ENCODE results near the gene ATAD1.
A peak's percentile ranks its signal among the peaks of the same experiment; 100 is the strongest.

The ATAD1 gene

GRCh38 chr10:87724789-87725188 lies 93.2 kb downstream of the ATAD1 start:
- no peak overlapping the region for H3K4me3 ChIP-seq (ENCODE audit: low read depth, low read length)
- no peak for TF ChIP-seq CTCF (IDR thresholded peaks at IDR 0.05; ENCODE audit: insufficient read depth, low read depth, low read length, missing control alignments)
- DNase-seq (ENCODE audit: low read depth) = no peak

- no peak for TF ChIP-seq CTCF (IDR thresholded peaks at IDR 0.05; ENCODE audit: insufficient read depth, low read depth, low read length, missing control alignments)
- no peak overlapping the region for H3K4me3 ChIP-seq (ENCODE audit: low read depth, low read length)
- no peak for DNase-seq (ENCODE audit: low read depth)
These were observed 94.5 kb downstream of the ATAD1 start for GRCh38 chr10:87723500-87723899.

- H3K4me3 ChIP-seq (ENCODE audit: low read depth, low read length) = no peak overlapping the region
- peak; percentile 16 for DNase-seq (ENCODE audit: low read depth)
- TF ChIP-seq CTCF (IDR thresholded peaks at IDR 0.05; ENCODE audit: insufficient read depth, low read depth, low read length, missing control alignments) = no peak
These were observed 95.3 kb downstream of the ATAD1 start for GRCh38 chr10:87722716-87723115.

- H3K4me3 ChIP-seq (ENCODE audit: low read depth, low read length) = no peak overlapping the region
- TF ChIP-seq CTCF (IDR thresholded peaks at IDR 0.05; ENCODE audit: insufficient read depth, low read depth, low read length, missing control alignments) = no peak
- no peak for DNase-seq (ENCODE audit: low read depth)
These were observed 96.2 kb downstream of the ATAD1 start for GRCh38 chr10:87721781-87722180.

GRCh38 chr10:87720665-87721064 lies 97.4 kb downstream of the ATAD1 start:
- DNase-seq (ENCODE audit: low read depth) = no peak
- no peak for TF ChIP-seq CTCF (IDR thresholded peaks at IDR 0.05; ENCODE audit: insufficient read depth, low read depth, low read length, missing control alignments)
- H3K4me3 ChIP-seq (ENCODE audit: low read depth, low read length) = no peak overlapping the region

GRCh38 chr10:87716348-87716670 lies 101.7 kb downstream of the ATAD1 start:
- DNase-seq (ENCODE audit: low read depth) = no peak
- no peak for TF ChIP-seq CTCF (IDR thresholded peaks at IDR 0.05; ENCODE audit: insufficient read depth, low read depth, low read length, missing control alignments)
- no peak overlapping the region for H3K4me3 ChIP-seq (ENCODE audit: low read depth, low read length)

GRCh38 chr10:87715552-87716347 lies 102.3 kb downstream of the ATAD1 start:
- no peak overlapping the region for H3K4me3 ChIP-seq (ENCODE audit: low read depth, low read length)
- TF ChIP-seq CTCF (IDR thresholded peaks at IDR 0.05; ENCODE audit: insufficient read depth, low read depth, low read length, missing control alignments) = no peak
- DNase-seq (ENCODE audit: low read depth) = no peak

All from GM12865 (cell line).